Measurements from ENCODE around the gene HYAL2. TPM values are rescaled to one million over a fixed set of nuclear protein-coding genes. Genes with fewer than 3 reads are reported as not detected.

Gene HYAL2, protein sequence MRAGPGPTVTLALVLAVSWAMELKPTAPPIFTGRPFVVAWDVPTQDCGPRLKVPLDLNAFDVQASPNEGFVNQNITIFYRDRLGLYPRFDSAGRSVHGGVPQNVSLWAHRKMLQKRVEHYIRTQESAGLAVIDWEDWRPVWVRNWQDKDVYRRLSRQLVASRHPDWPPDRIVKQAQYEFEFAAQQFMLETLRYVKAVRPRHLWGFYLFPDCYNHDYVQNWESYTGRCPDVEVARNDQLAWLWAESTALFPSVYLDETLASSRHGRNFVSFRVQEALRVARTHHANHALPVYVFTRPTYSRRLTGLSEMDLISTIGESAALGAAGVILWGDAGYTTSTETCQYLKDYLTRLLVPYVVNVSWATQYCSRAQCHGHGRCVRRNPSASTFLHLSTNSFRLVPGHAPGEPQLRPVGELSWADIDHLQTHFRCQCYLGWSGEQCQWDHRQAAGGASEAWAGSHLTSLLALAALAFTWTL
- total RNA-seq: 32.0 and 34.4 TPM in 2 replicates

DNA sequence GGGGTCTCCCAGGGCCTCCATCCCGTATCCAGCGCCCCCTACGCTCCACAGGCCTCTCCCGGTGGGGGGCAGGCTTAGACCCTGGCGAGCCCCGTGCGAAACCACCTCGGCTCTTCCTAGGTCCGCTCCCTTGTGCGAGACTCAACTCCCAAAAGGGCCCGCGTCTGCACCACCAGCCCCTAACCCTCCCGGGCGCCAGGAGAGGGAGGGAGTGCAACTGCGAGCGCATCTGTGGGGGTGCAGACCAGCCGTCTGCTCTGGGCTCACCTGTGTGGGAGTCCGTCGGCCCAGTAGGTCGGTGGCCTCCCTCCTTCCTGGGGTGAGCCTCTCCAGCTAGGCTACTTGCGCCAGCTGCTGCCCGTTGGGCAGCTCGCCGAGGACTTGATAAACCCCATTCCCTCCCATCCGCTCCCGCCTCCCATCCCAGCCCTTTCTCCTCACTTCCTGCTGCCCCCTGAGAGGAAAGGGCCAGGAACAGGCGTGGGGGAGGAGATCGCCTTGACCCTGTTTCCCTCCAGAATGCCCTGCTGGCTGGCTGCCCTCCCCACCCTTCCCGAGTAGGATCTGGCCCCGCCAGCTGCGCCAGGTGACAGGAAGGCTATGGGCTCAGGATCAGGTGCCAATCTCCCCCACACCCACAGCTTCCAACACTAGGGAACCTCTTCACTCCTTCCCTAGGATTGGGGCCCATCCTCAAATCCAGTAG is at the start of gene HYAL2:
HYAL2 (minus strand) TSS at position 360 of the 706 bp plus-strand sequence. CDS start 2,256 bp downstream, outside the sequence.

GRCh38 chr3:50358911-50359759 is 36.6 kb upstream of the HYAL2 start, which contains the start of gene TMEM115:
Gene TMEM115 (minus strand): TSS chr3:50359521. CDS start chr3:50359063, 458 bp downstream.

DNA sequence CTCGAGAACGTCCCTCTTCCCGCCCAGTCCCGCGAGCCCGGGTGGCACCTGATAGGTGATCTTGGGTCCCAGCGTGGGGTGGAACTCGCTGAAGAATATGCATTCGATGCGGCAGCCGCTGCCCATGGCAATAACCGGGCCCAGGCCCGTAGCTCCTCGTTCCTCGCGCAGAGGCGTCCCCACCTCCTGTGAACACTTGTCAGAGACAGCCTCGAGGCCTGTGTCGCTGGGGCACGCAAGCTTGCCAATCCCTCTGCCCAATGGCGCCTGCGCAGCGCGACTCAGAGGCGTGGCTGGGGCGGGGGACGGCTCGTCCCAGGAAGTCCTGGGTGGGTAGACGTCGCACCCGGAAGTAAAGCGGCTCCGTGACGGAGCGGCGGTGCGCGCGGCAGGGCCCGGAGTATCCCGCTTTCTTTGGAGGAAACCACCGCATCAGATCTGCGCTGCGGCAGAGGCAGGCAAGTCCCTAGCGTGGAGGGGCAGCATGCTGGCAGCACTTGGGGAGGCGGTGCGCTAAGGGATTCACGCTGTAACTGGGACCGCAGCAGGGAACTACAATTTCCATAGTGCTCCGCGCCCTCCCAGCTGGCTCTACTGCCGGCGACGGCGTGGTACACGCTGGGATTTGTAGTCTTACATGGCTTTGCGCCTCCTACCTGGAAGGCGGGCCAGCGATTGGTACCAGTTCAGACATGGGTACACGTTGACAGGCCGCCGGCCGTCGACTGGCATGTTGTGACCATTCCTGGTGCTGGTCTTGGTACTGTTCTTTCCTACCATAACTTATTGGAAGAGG is 28.2 kb upstream of the HYAL2 start, which contains the start of the genes CYB561D2 and NPRL2:
CYB561D2 (plus strand) TSS at position 336 of the 796 bp plus-strand sequence. CDS start 572 bp downstream, outside the sequence.
NPRL2 (minus strand) TSS at position 249 of the 796 bp plus-strand sequence; CDS start at position 126, 123 bp downstream.

DNA sequence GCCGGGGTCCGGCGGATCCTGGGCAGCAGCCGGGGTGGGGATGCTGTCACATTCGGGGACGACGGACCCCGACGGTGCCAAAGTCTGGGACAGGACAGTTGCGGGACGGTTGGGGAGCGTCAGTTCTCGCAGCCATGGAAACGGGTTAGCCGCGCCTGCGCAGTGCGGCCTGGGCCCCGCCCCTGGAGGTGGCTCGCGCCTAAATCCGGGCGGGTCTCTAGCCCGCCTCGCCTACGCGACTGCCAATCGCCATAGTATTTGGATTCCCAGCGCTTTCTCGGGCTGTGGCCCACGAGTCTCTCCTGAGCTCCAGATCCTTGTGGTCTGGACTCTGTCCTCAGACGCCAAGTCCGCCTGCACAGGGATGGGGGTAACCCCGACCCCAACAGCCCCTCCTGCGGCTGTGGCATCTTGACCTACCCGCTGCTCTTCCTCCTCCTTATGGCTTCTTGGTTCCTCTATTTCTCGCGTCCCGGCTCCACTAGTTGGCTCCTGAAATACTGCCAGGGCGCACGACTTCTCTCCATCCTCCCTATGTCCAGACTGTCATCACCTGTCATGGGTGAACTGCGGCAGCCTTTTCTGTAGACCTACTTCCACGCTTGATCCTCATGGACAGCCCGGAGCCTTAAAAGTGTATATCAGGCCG is 23.2 kb upstream of the HYAL2 start, which contains the start of gene ZMYND10:
ZMYND10 (minus strand) TSS at position 147 of the 649 bp plus-strand sequence. CDS start 153 bp downstream, outside the sequence.

GRCh38 chr3:50340448-50341329 is 18.1 kb upstream of the HYAL2 start, which contains the start of gene RASSF1:
Gene RASSF1 (minus strand): TSS chr3:50340836. CDS start chr3:50340805, 31 bp downstream.

DNA sequence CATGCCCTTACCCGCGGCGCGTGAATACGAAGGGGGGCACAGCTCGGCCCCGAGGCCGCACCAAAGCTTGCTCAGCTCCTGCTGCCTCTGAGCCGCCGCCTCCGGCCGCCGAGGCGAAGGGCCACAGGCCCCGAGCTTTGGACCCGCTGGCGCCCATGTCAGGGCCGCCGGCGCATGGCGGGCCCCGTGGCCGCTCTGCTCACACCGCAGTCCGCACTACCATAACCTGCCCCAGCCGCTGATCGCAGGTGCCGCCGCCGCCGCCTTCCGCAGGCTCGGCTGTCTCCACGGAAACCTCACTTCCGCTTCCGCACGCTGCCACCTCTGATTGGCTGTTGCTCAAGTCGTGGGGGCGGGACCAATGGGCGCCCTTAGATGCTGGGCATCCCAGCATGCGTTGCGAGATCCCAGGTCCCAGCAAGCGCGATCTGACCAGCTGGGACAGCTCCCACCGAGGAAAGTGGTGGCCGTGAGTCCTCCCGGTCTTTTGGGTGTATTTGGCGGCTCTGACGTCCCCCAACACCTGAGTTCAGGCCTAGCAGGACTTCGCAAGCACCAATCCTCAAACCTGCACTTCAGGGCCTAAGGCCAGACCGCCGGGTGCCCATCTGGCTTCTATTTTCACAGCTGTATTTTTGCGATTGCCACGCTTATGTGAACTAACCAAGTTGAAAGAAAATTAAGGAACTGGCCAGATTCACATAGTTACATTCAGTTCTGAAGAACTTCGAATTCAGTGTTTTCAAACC is 5.6 kb upstream of the HYAL2 start, which contains the start of gene TUSC2:
TUSC2 (minus strand) TSS at position 281 of the 749 bp plus-strand sequence; CDS start at position 157, 124 bp downstream.

DNA sequence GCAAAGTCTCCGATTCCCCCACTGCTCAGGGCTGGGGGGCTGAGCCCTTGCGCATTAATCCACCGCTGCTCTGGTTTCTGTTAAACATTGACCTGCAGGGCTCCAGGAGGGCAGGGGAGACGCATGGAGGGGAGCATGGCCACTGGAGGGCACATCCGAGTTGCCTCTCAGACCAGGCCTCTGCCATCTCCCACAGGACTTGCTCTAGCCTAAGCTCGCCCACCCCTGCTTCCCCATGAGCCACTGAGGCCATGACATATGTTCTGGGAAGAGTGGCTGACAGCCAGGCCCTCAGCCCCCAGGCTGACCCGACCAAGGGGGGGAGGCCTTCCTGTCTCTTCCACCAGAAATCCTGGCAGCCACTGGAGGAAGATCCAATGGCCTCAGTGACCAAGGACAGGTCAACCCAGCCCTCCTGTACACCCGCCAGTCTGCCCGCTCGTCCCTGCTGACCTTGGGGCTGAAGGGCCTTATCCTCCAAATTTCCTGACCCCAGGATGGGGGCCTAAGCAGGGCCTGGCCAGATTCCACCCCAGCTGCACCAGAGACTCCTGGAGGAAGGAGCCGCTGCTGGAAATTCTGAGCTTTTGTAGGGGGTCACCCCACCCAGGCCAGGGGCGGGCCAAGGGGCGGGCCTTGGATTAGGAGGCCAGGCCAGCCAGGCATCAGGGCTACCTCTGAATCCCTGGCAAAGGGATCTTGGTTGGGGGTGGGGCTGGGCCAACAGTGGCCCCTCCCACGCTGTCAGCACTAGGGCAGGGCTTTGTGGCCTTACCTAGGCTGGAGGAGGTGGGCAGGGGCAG is 19.3 kb downstream of the HYAL2 start, which contains the start of gene HYAL1:
HYAL1 (minus strand) TSS at position 562 of the 803 bp plus-strand sequence. CDS start 618 bp downstream, outside the sequence.

GRCh38 chr3:50298836-50299637 is 23.5 kb downstream of the HYAL2 start, which contains the start of the genes HYAL3 and NAA80:
Gene HYAL3 (minus strand): TSS chr3:50299405. CDS start chr3:50295602, 3,803 bp downstream.
Gene NAA80 (minus strand): TSS chr3:50299405. CDS start chr3:50297463, 1,942 bp downstream.

DNA sequence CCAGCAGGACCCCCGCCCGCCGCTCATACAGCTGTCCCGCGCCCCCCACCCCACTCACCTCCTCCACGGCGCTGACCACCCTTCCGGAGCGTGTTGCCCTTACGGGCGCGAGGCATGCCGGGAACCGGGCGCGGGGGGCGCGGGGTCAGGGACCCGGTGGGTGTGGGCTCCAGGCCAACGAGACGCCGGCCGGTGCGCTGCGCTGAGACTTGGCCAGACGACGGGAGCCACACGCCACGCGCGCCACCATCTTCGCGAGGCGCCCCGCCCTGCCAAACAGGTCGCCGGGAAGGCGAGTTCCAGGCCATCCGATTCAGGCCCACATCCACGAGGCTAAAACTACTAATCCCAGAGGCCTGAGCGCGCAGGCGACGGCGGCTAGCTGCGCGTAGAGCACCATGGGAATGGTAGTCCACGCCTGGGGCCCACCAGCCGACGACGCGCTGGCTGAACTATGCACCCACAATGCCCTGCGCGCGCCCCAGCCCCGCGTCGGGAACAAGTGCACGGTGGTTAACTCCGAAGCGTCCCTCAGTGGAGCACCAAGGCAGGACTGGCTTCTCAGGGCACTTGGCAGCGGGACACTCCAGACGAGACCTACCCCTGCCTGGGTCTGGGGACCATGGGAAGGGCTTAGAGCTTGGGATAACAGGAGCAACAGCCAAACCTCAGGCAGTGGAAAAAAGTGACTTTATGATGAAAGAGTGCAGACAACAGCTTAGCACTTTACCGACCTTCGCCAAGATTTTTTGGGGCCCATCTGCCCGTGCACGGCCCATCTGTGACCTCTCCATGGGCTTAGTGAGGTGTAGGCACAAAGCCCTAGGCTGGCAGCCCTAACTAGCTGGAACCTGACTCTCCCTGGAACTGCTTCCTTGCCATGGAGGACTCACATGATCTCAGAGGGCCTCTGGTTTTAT is 30.1 kb downstream of the HYAL2 start, which contains the start of gene IFRD2:
IFRD2 (minus strand) TSS at position 271 of the 920 bp plus-strand sequence; CDS start at position 116, 155 bp downstream.

DNA sequence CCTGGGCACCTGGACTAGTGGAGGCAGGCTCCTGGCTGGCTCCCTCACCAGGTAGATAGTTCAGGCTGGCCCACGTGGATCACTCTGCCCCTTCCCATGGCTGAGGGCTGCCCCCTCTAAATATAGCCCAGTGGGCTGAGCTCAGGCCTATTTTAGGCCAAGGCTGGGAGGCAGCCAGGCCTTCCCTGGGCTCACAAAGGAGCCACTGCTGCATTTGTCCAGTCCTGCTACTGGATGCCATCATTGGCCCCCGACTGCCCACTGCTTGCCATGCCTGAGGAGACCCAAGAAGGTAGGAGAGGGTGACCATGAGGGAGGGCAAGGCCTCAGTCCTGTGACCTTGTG is 43.7 kb downstream of the HYAL2 start, which contains the start of gene LSMEM2:
LSMEM2 (plus strand) TSS at position 208 of the 345 bp plus-strand sequence; CDS start at position 235, 27 bp downstream.

GRCh38 chr3:50268703-50269451 is 53.7 kb downstream of the HYAL2 start, which contains the start of gene SEMA3B:
Gene SEMA3B (plus strand): TSS chr3:50269147. CDS start chr3:50269241, 94 bp downstream.

All from subcutaneous preadipocyte (primary cell).